H1 (cell line): ENCODE results near the gene LMTK2. TPM values are rescaled to one million over a fixed set of nuclear protein-coding genes. Genes with fewer than 3 reads are reported as not detected.

Source experiments
- CTCF ChIA-PET: fragments of 300-600 bp; sonication (Branson Sonifier 250); formaldehyde crosslinking; loops from one replicate; lab custom pipeline; 2021; ENCODE audit not compliant: partially characterized antibody; lab: Charles Lee
- POLR2A ChIA-PET: fragments of 300-600 bp; sonication (Branson Sonifier 250); formaldehyde crosslinking; loops from one replicate; lab custom pipeline; 2021; ENCODE audit warnings: inconsistent platforms; ENCODE audit not compliant: partially characterized antibody; lab: Charles Lee
- DNase-seq, 2 experiments: peaks; one replicate each; pipeline versions ENCODE4 v3.0.0 to v3.0.0-alpha.2; 2010 to 2022; ENCODE audit warnings: low spot score in 2 of 2, low read depth in 1 of 2, mixed read lengths in 1 of 2
- FAIRE-seq: peaks from 2 replicates; lab custom pipeline; 2011; peaks lifted over from hg19 to GRCh38; lab: Jason Lieb, UNC
- H2AFZ ChIP-seq: 2 replicates; pipeline ENCODE4 v1.8.1; 2012; ENCODE audit warnings: low read length, inconsistent platforms
- H2AK5ac ChIP-seq: 2 replicates; pipeline ENCODE4 v1.6.1; 2013; ENCODE audit warnings: low read depth, low read length
- H2BK120ac ChIP-seq: replicated peaks from 2 replicates; pipeline ENCODE3; 2013; ENCODE audit warnings: low read depth, low read length, inconsistent platforms
- H2BK12ac ChIP-seq: 2 replicates; pipeline ENCODE4 v1.6.1; 2013; ENCODE audit warnings: low read depth, low read length
- H2BK15ac ChIP-seq: 2 replicates; pipeline ENCODE4 v1.6.1; 2013; ENCODE audit warnings: low read length
- H2BK20ac ChIP-seq: 2 replicates; pipeline ENCODE4 v1.6.1; 2013; ENCODE audit warnings: low read length
- H2BK5ac ChIP-seq: 2 replicates; pipeline ENCODE4 v1.6.1; 2013; ENCODE audit warnings: low read depth, low read length
- H3K14ac ChIP-seq: 2 replicates; pipeline ENCODE4 v1.6.1; 2013; ENCODE audit warnings: inconsistent platforms; ENCODE audit not compliant: insufficient read length
- H3K18ac ChIP-seq: 2 replicates; pipeline ENCODE4 v1.6.1; 2013; ENCODE audit warnings: low read length; ENCODE audit errors: extremely low read depth
- H3K23ac ChIP-seq: 2 replicates; pipeline ENCODE4 v1.6.1; 2013; ENCODE audit warnings: inconsistent platforms; ENCODE audit not compliant: insufficient read length
- H3K23me2 ChIP-seq: 2 replicates; pipeline ENCODE4 v1.6.1; 2013; ENCODE audit warnings: low read depth, low read length
- H3K27ac ChIP-seq: 2 replicates; pipeline ENCODE4 v1.6.1; 2011; ENCODE audit warnings: low read depth, low read length, inconsistent platforms
- H3K27me3 ChIP-seq, 4 experiments: replicated peaks in 1 of 4; 1 replicate in 1 of 4; 2 replicates in 3 of 4; pipeline versions ENCODE4 v1.6.1 to v1.8.1; 2011 to 2013; ENCODE audit warnings: low read length in 3 of 4, mild to moderate bottlenecking in 3 of 4, inconsistent platforms in 2 of 4, mixed read lengths in 2 of 4, moderate library complexity in 1 of 4; ENCODE audit not compliant: control insufficient read depth in 3 of 4, insufficient read depth in 3 of 4; ENCODE audit errors: extremely low read depth in 1 of 4
- H3K36me3 ChIP-seq, 4 experiments: 2 replicates each; pipeline versions ENCODE4 v1.6.1 to v1.8.1; 2011 to 2013; ENCODE audit warnings: mild to moderate bottlenecking in 4 of 4, low read length in 3 of 4, moderate library complexity in 2 of 4, control low read depth in 1 of 4, inconsistent platforms in 1 of 4; ENCODE audit not compliant: insufficient read depth in 4 of 4, control insufficient read depth in 2 of 4
- H3K4ac ChIP-seq: replicated peaks from 2 replicates; pipeline ENCODE3; 2013; ENCODE audit warnings: low read length, low read depth, mixed read lengths, inconsistent platforms; ENCODE audit not compliant: insufficient read length
- H3K4me1 ChIP-seq, 4 experiments: replicated peaks in 1 of 4; 1 replicate in 1 of 4; 2 replicates in 3 of 4; pipeline versions ENCODE4 v1.6.1 to v1.8.1; 2011 to 2013; ENCODE audit warnings: low read length in 3 of 4, inconsistent platforms in 2 of 4, mixed read lengths in 1 of 4; ENCODE audit not compliant: insufficient read depth in 4 of 4, control insufficient read depth in 3 of 4
- H3K4me2 ChIP-seq, 2 experiments: 2 replicates each; pipeline versions ENCODE4 v1.6.1 to v1.8.1; 2011 to 2013; ENCODE audit warnings: low read depth in 2 of 2, low read length in 2 of 2, control low read depth in 1 of 2, inconsistent platforms in 1 of 2, mild to moderate bottlenecking in 1 of 2; ENCODE audit not compliant: insufficient read depth in 1 of 2
- H3K4me3 ChIP-seq, 4 experiments: fragments of 200-600, 300-600 bp in 1 of 4; sonication (generic), shearing (Covaris generic), sonication (Bioruptor Twin) in 1 of 4; 2 replicates each; pipeline versions ENCODE4 v1.5.1 to v1.8.1; 2011 to 2016; ENCODE audit warnings: low read length in 4 of 4, low read depth in 3 of 4, control low read depth in 2 of 4, inconsistent platforms in 2 of 4, mild to moderate bottlenecking in 2 of 4, mixed read lengths in 1 of 4, moderate library complexity in 1 of 4; ENCODE audit not compliant: insufficient read depth in 2 of 4; ENCODE audit errors: extremely low read depth in 1 of 4
- H3K56ac ChIP-seq: replicated peaks from 2 replicates; pipeline ENCODE3; 2013; ENCODE audit warnings: low read depth, mild to moderate bottlenecking, mixed read lengths, low read length, inconsistent platforms; ENCODE audit not compliant: insufficient read length
- H3K79me1 ChIP-seq: 2 replicates; pipeline ENCODE4 v1.6.1; 2013; ENCODE audit warnings: low read depth, low read length, control low read depth
- H3K79me2 ChIP-seq, 2 experiments: 2 replicates each; pipeline versions ENCODE4 v1.6.1 to v1.8.1; 2012 to 2013; ENCODE audit warnings: low read length in 2 of 2, mild to moderate bottlenecking in 2 of 2, inconsistent platforms in 1 of 2; ENCODE audit not compliant: insufficient read depth in 2 of 2, control insufficient read depth in 1 of 2
- H3K9ac ChIP-seq, 4 experiments: replicated peaks in 1 of 4; 1 replicate in 1 of 4; 2 replicates in 3 of 4; pipeline versions ENCODE4 v1.6.1 to v1.8.1; 2011 to 2013; ENCODE audit warnings: low read depth in 3 of 4, low read length in 3 of 4, control low read depth in 2 of 4, mild to moderate bottlenecking in 2 of 4, moderate library complexity in 2 of 4, inconsistent platforms in 1 of 4; ENCODE audit errors: extremely low read depth in 1 of 4
- H3K9me3 ChIP-seq, 2 experiments: 2 replicates each; pipeline versions ENCODE4 v1.6.1 to v1.8.1; 2012 to 2013; ENCODE audit warnings: mild to moderate bottlenecking in 2 of 2, moderate library complexity in 2 of 2, control low read depth in 1 of 2, inconsistent platforms in 1 of 2, low read depth in 1 of 2, low read length in 1 of 2, mixed read lengths in 1 of 2; ENCODE audit not compliant: insufficient read depth in 2 of 2
- H4K20me1 ChIP-seq, 2 experiments: replicated peaks in 1 of 2; 2 replicates each; pipeline versions ENCODE3 to v1.8.1; 2011 to 2013; ENCODE audit warnings: inconsistent platforms in 2 of 2, low read length in 2 of 2, mild to moderate bottlenecking in 1 of 2; ENCODE audit not compliant: insufficient read depth in 2 of 2, control insufficient read depth in 1 of 2
- H4K5ac ChIP-seq: 2 replicates; pipeline ENCODE4 v1.6.1; 2013; ENCODE audit warnings: low read length, low read depth, mixed read lengths, inconsistent platforms; ENCODE audit not compliant: insufficient read length
- H4K8ac ChIP-seq: 2 replicates; pipeline ENCODE4 v1.8.0; 2013; ENCODE audit warnings: mild to moderate bottlenecking, moderate library complexity, low read length, inconsistent platforms; ENCODE audit not compliant: insufficient read depth; ENCODE audit errors: extremely low read depth
- H4K91ac ChIP-seq: replicated peaks from 2 replicates; pipeline ENCODE3; 2013; ENCODE audit warnings: low read length, mixed read lengths, inconsistent platforms; ENCODE audit not compliant: insufficient read length
- BCL11A ChIP-seq, 2 experiments: IDR thresholded peaks; one replicate each; pipeline ENCODE4 v1.6.1; 2011; ENCODE audit warnings: low read depth in 2 of 2, low read length in 2 of 2, mild to moderate bottlenecking in 2 of 2
- CHD2 ChIP-seq: IDR thresholded peaks from 2 replicates; pipeline ENCODE4 v1.6.1; 2012; ENCODE audit warnings: low read length, improper control_type of control experiment
- EGR1 ChIP-seq: IDR thresholded peaks from 2 replicates; pipeline ENCODE4 v1.6.1; 2011; ENCODE audit warnings: low read depth, low read length, borderline replicate concordance
- HDAC6 ChIP-seq: IDR thresholded peaks from one replicate; pipeline ENCODE4 v1.7.1; 2012; ENCODE audit warnings: low read depth, mild to moderate bottlenecking, inconsistent platforms, low read length, moderate library complexity
- MAFK ChIP-seq: IDR thresholded peaks from 2 replicates; pipeline ENCODE4 v1.6.1; 2012; ENCODE audit warnings: low read depth, mild to moderate bottlenecking, improper control_type of control experiment, low read length
- NRF1 ChIP-seq: IDR thresholded peaks from 2 replicates; pipeline ENCODE4 v1.6.1; 2011; ENCODE audit warnings: mild to moderate bottlenecking, low read depth, low read length, improper control_type of control experiment
- POLR2A ChIP-seq, 2 experiments: IDR thresholded peaks; 1 replicate in 1 of 2; 2 replicates in 1 of 2; pipeline ENCODE4 v1.6.1; 2011; ENCODE audit warnings: low read depth in 2 of 2, low read length in 2 of 2, mild to moderate bottlenecking in 2 of 2; ENCODE audit errors: control extremely low read depth in 1 of 2
- POU5F1 ChIP-seq: IDR thresholded peaks from 2 replicates; pipeline ENCODE4 v1.6.1; 2011; ENCODE audit warnings: low read depth, mild to moderate bottlenecking, low read length, moderate library complexity
- SUZ12 ChIP-seq: fragments of 200-600 bp; sonication (generic); IDR thresholded peaks from 2 replicates; pipeline ENCODE4 v1.6.1; 2012; ENCODE audit warnings: mild to moderate bottlenecking, inconsistent platforms, low read length, moderate library complexity, mixed read lengths
- TCF12 ChIP-seq: IDR thresholded peaks from 2 replicates; pipeline ENCODE4 v1.6.1; 2011; ENCODE audit warnings: low read depth, mild to moderate bottlenecking, low read length
- YY1 ChIP-seq: IDR thresholded peaks from 2 replicates; pipeline ENCODE4 v1.6.1; 2011; ENCODE audit warnings: low read depth, mild to moderate bottlenecking, low read length
- WGBS, 2 experiments: shearing (Covaris generic) in 1 of 2; methylation state at CpG; one replicate each; pipeline versions ENCODE4 v1.1.6 to v1.1.7; 2013 to 2015; ENCODE audit warnings: low lambda C conversion rate in 2 of 2, mixed read lengths in 2 of 2, inconsistent platforms in 1 of 2, low coverage in 1 of 2, missing lambda C conversion rate in 1 of 2; ENCODE audit not compliant: insufficient replicate concordance in 2 of 2, insufficient coverage in 1 of 2, insufficient read length in 1 of 2; ENCODE audit errors: extremely low coverage in 1 of 2, missing lambda C conversion rate in 1 of 2; 5-methylcytosine and 5-hydroxymethylcytosine counted together
- polyA plus RNA-seq, 7 experiments: library from polyadenylated mRNA; depleted of rRNA in 3 of 7; stranded (reverse) in 5 of 7; unstranded in 2 of 7; fragments of >200 nt in 5 of 7; fragments of 200-250 nt in 2 of 7; gene quantifications; 1 replicate in 5 of 7; 2 replicates in 1 of 7; 4 replicates in 1 of 7; pipeline versions ENCODE4 v1.2.1 to v1.2.3, GENCODE V29; 2011 to 2013; ENCODE audit warnings: missing spikeins in 2 of 7, mixed read lengths in 2 of 7
- total RNA-seq: library from RNA; stranded (reverse); fragmentation: NEBNext Ultra II Directional; extraction: Animal tissue kit (Norgen Biotek cat#: 25700); gene quantifications from 2 replicates; pipeline ENCODE4 v1.2.1, GENCODE V29; 2021
- TF ChIP-seq, protein P1 (sequence below): IDR thresholded peaks from 2 replicates; pipeline ENCODE4 v1.6.1; 2012; ENCODE audit warnings: inconsistent platforms

The LMTK2 gene
- total and polyA plus RNA-seq, 2 of the 8 experiments (the other 6 are each of a cell fraction or from before 2014, with no cell fraction given), result 9.7 to 30.7 TPM

DNA sequence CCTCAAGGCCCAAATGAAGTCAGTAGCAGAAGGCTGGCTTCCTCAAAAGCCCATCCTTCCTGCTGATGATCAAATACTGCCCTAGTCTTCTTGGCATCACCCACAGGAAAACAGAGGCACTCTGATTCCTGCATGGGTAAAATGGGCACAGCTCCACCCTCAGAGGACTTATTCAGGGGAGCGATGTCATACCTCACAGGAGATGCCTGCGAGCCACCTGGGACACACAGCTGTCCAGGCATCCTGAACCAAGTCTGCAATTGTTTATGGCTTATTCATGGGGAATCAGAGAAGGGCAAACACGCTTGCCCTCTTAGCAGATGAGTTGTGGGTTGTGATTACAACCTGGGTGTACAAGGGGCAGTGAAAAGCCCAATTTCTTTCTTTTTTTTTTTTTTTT, 22.0 kb upstream of the LMTK2 start:
- TF ChIP-seq MAFK, result no peak
- no peak for TF ChIP-seq TCF12
- TF ChIP-seq HDAC6, result no peak
- TF ChIP-seq YY1, result no peak
- no peak for TF ChIP-seq NRF1
- TF ChIP-seq, protein P1, sequence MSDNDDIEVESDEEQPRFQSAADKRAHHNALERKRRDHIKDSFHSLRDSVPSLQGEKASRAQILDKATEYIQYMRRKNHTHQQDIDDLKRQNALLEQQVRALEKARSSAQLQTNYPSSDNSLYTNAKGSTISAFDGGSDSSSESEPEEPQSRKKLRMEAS, result no peak
- no peak for TF ChIP-seq BCL11A (IDR thresholded peaks at IDR 0.05; ENCODE audit: low read depth in 2 of 2, low read length in 2 of 2)
- TF ChIP-seq POLR2A (IDR thresholded peaks at IDR 0.05; ENCODE audit: control extremely low read depth in 1 of 2, low read depth in 2 of 2, low read length in 2 of 2), result no peak
- no peak for TF ChIP-seq POU5F1
- TF ChIP-seq EGR1, result no peak
- TF ChIP-seq SUZ12, result no peak
- no peak for TF ChIP-seq CHD2
- Histone ChIP-seq H2BK15ac (no peak overlapping the region), H2AK5ac (no peak overlapping the region), H2BK5ac (no peak overlapping the region), H3K9me3 (no peaks in the 10 kb centered on the region), H3K56ac (no peak overlapping the region), H2BK120ac (no peak overlapping the region), H3K4me1 (peaks cover 0 to 7% (median 3%) of the 10 kb centered on the region in 4 experiments; a peak in 5 of 7 replicates), H3K27me3 (no peaks in the 10 kb centered on the region), H3K9ac (no peak overlapping the region), H2BK20ac (no peak overlapping the region), H3K4me2 (no peak overlapping the region), H4K20me1 (no peaks in the 10 kb centered on the region), H4K91ac (no peak overlapping the region), H3K23ac (no peak overlapping the region), H2AFZ (no peak overlapping the region), H3K18ac (no peak overlapping the region), H3K14ac (no peak overlapping the region), H3K79me2 (no peaks in the 10 kb centered on the region), H3K79me1 (no peaks in the 10 kb centered on the region), H3K27ac (no peak overlapping the region), H3K4me3 (no peak overlapping the region), H4K8ac (no peak overlapping the region), H3K36me3 (no peaks in the 10 kb centered on the region), H2BK12ac (no peak overlapping the region), H4K5ac (no peak overlapping the region), H3K23me2 (no peaks in the 10 kb centered on the region), H3K4ac (no peak overlapping the region)
- CTCF ChIA-PET, result interaction anchor here (0.9 to 2.1 kb wide), 4 partner anchors 9 to 157 kb away, joined by 3 to 4 read pairs (median 4); no protein-coding TSS in a partner anchor
- POLR2A ChIA-PET, result no interaction called here
- DNase-seq (no peak), FAIRE-seq (no peak)
- WGBS, 2 experiments, result 98% methylated on average over 3 of the region's 3 CpGs; no CpG with 5 or more reads in 1 of the 2 experiments
